ENCODE results near the gene CCDC178.

Gene CCDC178

DNA sequence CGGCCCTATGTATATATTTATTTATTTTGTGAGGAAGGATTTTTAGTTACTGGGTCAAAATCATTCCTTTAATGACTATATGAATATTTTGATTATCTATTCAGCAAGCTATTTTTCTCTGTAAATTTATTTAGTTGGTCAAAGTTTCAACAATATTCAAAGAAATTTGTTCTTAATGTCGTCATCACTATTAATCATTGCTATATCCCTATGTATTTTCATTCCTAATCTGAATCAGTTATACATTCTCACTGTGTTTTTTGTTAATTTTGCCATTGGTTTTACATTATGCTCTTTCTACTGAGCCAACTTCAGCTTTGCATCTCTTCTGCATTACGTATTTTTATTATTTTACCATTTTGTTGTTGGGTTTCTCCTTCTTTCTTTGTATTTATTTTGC is 105.7 kb downstream of the CCDC178 start:
- Histone ChIP-seq H4K20me1 (ENCODE audit: control insufficient read depth, insufficient read depth, low read depth, low read length) (no peaks in the 10 kb centered on the region), H3F3A (ENCODE audit: control insufficient read depth, insufficient read depth) (no peaks in the 10 kb centered on the region), H3K4me1 (ENCODE audit: control insufficient read depth, low read length) (no peaks in the 10 kb centered on the region), H3K9me2 (replicated peaks; ENCODE audit: control insufficient read depth, low read length) (no peaks in the 10 kb centered on the region), H3K27me3 (ENCODE audit: control insufficient read depth, low read length) (no peaks in the 10 kb centered on the region), H3K4me3 (ENCODE audit: low read length) (no peak overlapping the region), H3K27ac (ENCODE audit: low read depth, low read length) (no peak overlapping the region), H3K79me2 (ENCODE audit: control insufficient read depth, low read length) (no peaks in the 10 kb centered on the region), H3K36me3 (ENCODE audit: control insufficient read depth, low read length) (no peaks in the 10 kb centered on the region), H3K9me3 (ENCODE audit: control insufficient read depth, insufficient read depth, low read length) (no peaks in the 10 kb centered on the region), H3K4me2 (ENCODE audit: low read length) (no peak overlapping the region)
- no peak for TF ChIP-seq EZH2phosphoT487 (IDR thresholded peaks at IDR 0.05; ENCODE audit: borderline replicate concordance, low read length)
- TF ChIP-seq, protein P1, sequence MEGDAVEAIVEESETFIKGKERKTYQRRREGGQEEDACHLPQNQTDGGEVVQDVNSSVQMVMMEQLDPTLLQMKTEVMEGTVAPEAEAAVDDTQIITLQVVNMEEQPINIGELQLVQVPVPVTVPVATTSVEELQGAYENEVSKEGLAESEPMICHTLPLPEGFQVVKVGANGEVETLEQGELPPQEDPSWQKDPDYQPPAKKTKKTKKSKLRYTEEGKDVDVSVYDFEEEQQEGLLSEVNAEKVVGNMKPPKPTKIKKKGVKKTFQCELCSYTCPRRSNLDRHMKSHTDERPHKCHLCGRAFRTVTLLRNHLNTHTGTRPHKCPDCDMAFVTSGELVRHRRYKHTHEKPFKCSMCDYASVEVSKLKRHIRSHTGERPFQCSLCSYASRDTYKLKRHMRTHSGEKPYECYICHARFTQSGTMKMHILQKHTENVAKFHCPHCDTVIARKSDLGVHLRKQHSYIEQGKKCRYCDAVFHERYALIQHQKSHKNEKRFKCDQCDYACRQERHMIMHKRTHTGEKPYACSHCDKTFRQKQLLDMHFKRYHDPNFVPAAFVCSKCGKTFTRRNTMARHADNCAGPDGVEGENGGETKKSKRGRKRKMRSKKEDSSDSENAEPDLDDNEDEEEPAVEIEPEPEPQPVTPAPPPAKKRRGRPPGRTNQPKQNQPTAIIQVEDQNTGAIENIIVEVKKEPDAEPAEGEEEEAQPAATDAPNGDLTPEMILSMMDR (IDR thresholded peaks at IDR 0.05; ENCODE audit: low read depth, low read length, poor library complexity, severe bottlenecking), result no peak

DNA sequence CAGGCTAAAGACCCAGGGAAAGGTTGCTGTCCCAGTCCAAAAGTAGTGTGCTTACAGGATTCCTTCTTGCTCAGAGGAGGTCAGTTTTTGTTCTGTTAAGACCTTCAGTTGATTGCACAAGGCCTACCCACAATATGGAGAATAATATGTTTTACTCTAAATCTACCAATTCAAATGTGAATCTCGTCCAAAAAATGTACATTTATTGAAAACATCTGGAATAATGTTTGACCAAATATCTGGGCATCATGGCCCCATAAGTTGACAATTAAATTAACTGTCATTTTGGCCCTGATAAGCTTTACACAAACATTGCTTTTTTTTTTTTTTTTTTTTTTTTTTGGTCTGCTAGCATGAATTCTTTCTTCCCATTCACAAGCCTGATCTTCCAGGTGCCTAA is 109.8 kb downstream of the CCDC178 start:
- no peaks in the 10 kb centered on the region for H3K9me2 ChIP-seq (replicated peaks; ENCODE audit: control insufficient read depth, low read length)
- no peak overlapping the region for H3K27ac ChIP-seq (ENCODE audit: low read depth, low read length)

DNA sequence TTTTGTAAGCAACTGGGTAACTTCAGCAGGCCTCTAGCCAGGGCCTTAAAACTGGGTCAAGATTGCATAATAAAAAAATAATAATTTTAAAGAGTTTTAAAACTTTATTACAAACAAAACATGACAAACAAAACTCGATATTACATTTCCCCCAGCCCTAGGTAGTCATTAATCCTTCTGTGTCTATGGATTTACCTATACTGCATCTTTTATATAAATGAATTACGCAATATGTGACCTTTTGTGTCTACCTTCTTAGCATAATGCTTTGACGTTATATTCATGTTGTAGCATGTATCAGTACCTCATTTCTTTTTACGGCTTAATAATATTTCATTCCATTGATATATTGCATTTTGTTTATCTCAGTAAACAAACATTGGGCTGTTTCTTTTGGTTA is 113.5 kb downstream of the CCDC178 start:
- H3K79me2 ChIP-seq (ENCODE audit: control insufficient read depth, low read length), result no peaks in the 10 kb centered on the region
- no peaks in the 10 kb centered on the region for H3K4me1 ChIP-seq (ENCODE audit: control insufficient read depth, low read length)
- H4K20me1 ChIP-seq (ENCODE audit: control insufficient read depth, insufficient read depth, low read depth, low read length), result no peaks in the 10 kb centered on the region
- TF ChIP-seq, protein P1 (IDR thresholded peaks at IDR 0.05; ENCODE audit: low read depth, low read length, poor library complexity, severe bottlenecking), result no peak
- no peak for TF ChIP-seq EZH2phosphoT487 (IDR thresholded peaks at IDR 0.05; ENCODE audit: borderline replicate concordance, low read length)
- no peaks in the 10 kb centered on the region for H3K36me3 ChIP-seq (ENCODE audit: control insufficient read depth, low read length)
- H3F3A ChIP-seq (ENCODE audit: control insufficient read depth, insufficient read depth), result no peaks in the 10 kb centered on the region
- H3K27me3 ChIP-seq (ENCODE audit: control insufficient read depth, low read length), result no peaks in the 10 kb centered on the region
- H3K9me3 ChIP-seq (ENCODE audit: control insufficient read depth, insufficient read depth, low read length), result no peaks in the 10 kb centered on the region
- H3K4me3 ChIP-seq (ENCODE audit: low read length), result no peak overlapping the region
- no peak overlapping the region for H3K27ac ChIP-seq (ENCODE audit: low read depth, low read length)
- H3K4me2 ChIP-seq (ENCODE audit: low read length), result no peak overlapping the region
- no peaks in the 10 kb centered on the region for H3K9me2 ChIP-seq (replicated peaks; ENCODE audit: control insufficient read depth, low read length)

More for the DNA sequence above, 109.8 kb downstream of the CCDC178 start:
- H4K20me1 ChIP-seq (ENCODE audit: control insufficient read depth, insufficient read depth, low read depth, low read length), result no peaks in the 10 kb centered on the region
- H3K4me1 ChIP-seq (ENCODE audit: control insufficient read depth, low read length), result no peaks in the 10 kb centered on the region
- H3F3A ChIP-seq (ENCODE audit: control insufficient read depth, insufficient read depth), result no peaks in the 10 kb centered on the region
- H3K36me3 ChIP-seq (ENCODE audit: control insufficient read depth, low read length), result no peaks in the 10 kb centered on the region
- no peaks in the 10 kb centered on the region for H3K9me3 ChIP-seq (ENCODE audit: control insufficient read depth, insufficient read depth, low read length)
- H3K27me3 ChIP-seq (ENCODE audit: control insufficient read depth, low read length), result no peaks in the 10 kb centered on the region
- no peak overlapping the region for H3K4me2 ChIP-seq (ENCODE audit: low read length)
- TF ChIP-seq, protein P1 (IDR thresholded peaks at IDR 0.05; ENCODE audit: low read depth, low read length, poor library complexity, severe bottlenecking), result no peak
- no peak for TF ChIP-seq EZH2phosphoT487 (IDR thresholded peaks at IDR 0.05; ENCODE audit: borderline replicate concordance, low read length)
- H3K79me2 ChIP-seq (ENCODE audit: control insufficient read depth, low read length), result no peaks in the 10 kb centered on the region
- no peak overlapping the region for H3K4me3 ChIP-seq (ENCODE audit: low read length)

DNA sequence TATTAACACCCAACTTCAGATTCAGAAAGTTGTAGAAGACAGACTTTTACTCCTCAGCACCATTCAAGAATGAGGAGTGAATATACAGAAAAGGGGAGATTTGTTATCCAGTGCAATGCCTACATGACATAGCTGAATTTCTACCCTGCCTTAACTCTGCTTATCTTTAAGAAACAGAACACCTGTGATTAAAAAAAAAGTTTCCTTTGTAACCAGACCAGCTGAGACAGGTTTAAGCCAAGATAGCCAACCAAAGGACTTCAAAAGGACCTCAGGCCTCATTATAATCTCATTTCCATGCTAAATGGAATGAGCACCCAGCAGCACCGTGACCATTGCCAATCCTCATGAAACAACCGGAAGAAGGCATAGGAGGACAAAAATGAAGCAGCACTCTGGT is 122.9 kb downstream of the CCDC178 start:
- Histone ChIP-seq H3K79me2 (ENCODE audit: control insufficient read depth, low read length) (no peaks in the 10 kb centered on the region), H3K4me3 (ENCODE audit: low read length) (no peak overlapping the region), H3K36me3 (ENCODE audit: control insufficient read depth, low read length) (no peaks in the 10 kb centered on the region), H3F3A (ENCODE audit: control insufficient read depth, insufficient read depth) (no peaks in the 10 kb centered on the region), H3K9me3 (ENCODE audit: control insufficient read depth, insufficient read depth, low read length) (no peaks in the 10 kb centered on the region), H3K4me1 (ENCODE audit: control insufficient read depth, low read length) (no peaks in the 10 kb centered on the region), H3K27ac (ENCODE audit: low read depth, low read length) (no peak overlapping the region), H3K27me3 (ENCODE audit: control insufficient read depth, low read length) (no peaks in the 10 kb centered on the region), H3K4me2 (ENCODE audit: low read length) (no peak overlapping the region), H4K20me1 (ENCODE audit: control insufficient read depth, insufficient read depth, low read depth, low read length) (no peaks in the 10 kb centered on the region), H3K9me2 (replicated peaks; ENCODE audit: control insufficient read depth, low read length) (no peaks in the 10 kb centered on the region)
- TF ChIP-seq, protein P1 (IDR thresholded peaks at IDR 0.05; ENCODE audit: low read depth, low read length, poor library complexity, severe bottlenecking), result no peak
- TF ChIP-seq EZH2phosphoT487 (IDR thresholded peaks at IDR 0.05; ENCODE audit: borderline replicate concordance, low read length), result no peak
